MM.1S (cell line): Measurements from ENCODE around the gene SNTA1.

ENCODE experiments used
- EZH2 ChIP-seq: fragments of 300-600 bp; sonication (generic); optimal IDR thresholded peaks from 2 replicates; pipeline ENCODE3; 2017; ENCODE audit warnings: low read depth, mild to moderate bottlenecking, antibody characterized with exemption, low read length, mixed read lengths
- EZH2phosphoT487 ChIP-seq: fragments of 300-600 bp; sonication (generic); IDR thresholded peaks from 2 replicates; pipeline ENCODE4 v1.6.1; 2018; ENCODE audit warnings: antibody characterized with exemption, low read length
- TF ChIP-seq, protein P1 (sequence below): fragments of 300-600 bp; sonication (generic); IDR thresholded peaks from 2 replicates; pipeline ENCODE4 v1.5.1; 2016; ENCODE audit warnings: antibody characterized with exemption, low read length, mixed read lengths

DNA sequence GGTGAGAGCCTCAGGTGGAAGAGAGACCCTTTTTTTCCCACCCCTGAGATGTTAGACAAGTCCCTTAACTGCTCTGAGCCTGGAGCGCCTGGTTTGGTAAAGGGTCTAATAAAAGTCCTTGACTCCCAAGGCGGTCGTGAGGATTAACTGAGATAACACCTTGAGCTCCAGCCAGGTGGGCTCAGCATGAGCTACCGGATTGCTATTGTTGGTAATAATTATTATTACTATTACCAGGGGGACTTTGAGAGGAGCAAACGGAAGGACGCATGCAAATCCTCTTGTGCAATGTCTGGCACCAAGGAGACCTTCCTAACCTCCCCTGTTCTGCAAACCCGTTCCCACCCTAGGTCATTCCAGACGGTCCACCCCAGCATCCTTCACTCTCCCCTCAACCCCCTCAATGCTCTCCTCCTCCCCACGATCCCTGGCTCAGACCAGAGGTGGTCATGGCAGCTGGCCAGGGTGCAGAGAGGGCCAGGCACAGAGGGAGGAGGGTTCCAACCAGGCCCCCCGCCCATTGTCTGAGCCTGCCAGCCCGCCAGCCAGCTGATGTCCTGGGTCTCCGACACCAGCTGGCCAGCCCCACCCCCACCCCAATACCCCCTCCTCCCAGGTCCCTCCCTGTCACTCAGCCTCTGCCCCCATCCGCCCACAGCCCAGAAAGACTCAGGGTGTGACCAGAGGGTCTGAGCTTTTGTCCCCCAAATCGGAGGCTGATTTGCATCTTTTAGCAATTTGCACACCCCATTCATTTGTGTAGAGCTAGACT, 32.0 kb upstream of the SNTA1 start:
- TF ChIP-seq, protein P1, sequence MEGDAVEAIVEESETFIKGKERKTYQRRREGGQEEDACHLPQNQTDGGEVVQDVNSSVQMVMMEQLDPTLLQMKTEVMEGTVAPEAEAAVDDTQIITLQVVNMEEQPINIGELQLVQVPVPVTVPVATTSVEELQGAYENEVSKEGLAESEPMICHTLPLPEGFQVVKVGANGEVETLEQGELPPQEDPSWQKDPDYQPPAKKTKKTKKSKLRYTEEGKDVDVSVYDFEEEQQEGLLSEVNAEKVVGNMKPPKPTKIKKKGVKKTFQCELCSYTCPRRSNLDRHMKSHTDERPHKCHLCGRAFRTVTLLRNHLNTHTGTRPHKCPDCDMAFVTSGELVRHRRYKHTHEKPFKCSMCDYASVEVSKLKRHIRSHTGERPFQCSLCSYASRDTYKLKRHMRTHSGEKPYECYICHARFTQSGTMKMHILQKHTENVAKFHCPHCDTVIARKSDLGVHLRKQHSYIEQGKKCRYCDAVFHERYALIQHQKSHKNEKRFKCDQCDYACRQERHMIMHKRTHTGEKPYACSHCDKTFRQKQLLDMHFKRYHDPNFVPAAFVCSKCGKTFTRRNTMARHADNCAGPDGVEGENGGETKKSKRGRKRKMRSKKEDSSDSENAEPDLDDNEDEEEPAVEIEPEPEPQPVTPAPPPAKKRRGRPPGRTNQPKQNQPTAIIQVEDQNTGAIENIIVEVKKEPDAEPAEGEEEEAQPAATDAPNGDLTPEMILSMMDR: no peak
- TF ChIP-seq EZH2 (no peak), EZH2phosphoT487 (no peak)
